Neural crest cell (in vitro differentiated cells): ENCODE data around the gene PAOX. TPM values are rescaled to one million over a fixed set of nuclear protein-coding genes. Genes with fewer than 3 reads are reported as not detected.

Experiments
- DNase-seq: peaks from one replicate; pipeline ENCODE4 v3.0.0; 2021; ENCODE audit warnings: low read depth, mixed read lengths, low spot score
- H3K27ac Mint-ChIP-seq: one replicate; pipeline ENCODE4 v1.8.0; 2021; ENCODE audit warnings: mild to moderate bottlenecking, mixed read lengths; ENCODE audit not compliant: unreplicated experiment
- H3K27me3 Mint-ChIP-seq: 2 replicates; pipeline ENCODE4 v1.8.0; 2021; ENCODE audit warnings: low read depth, mild to moderate bottlenecking, mixed read lengths
- H3K36me3 Mint-ChIP-seq: 2 replicates; pipeline ENCODE4 v1.8.0; 2021; ENCODE audit warnings: low read depth, mild to moderate bottlenecking, mixed read lengths
- H3K4me1 Mint-ChIP-seq: 2 replicates; pipeline ENCODE4 v1.8.0; 2021; ENCODE audit warnings: mixed read lengths
- H3K4me3 Mint-ChIP-seq: one replicate; pipeline ENCODE4 v1.8.0; 2021; ENCODE audit warnings: mild to moderate bottlenecking, mixed read lengths
- H3K9me3 Mint-ChIP-seq: 2 replicates; pipeline ENCODE4 v1.8.0; 2021; ENCODE audit warnings: mixed read lengths
- total RNA-seq: library from RNA; stranded (reverse); gene quantifications from 2 replicates; pipeline ENCODE4 v1.2.1, GENCODE V29; 2021
- TF ChIP-seq, protein P1 (sequence below): fragments of 200-600 bp; sonication (generic); conservative IDR thresholded peaks from 2 replicates; pipeline ENCODE4 v1.5.0; 2021; ENCODE audit warnings: antibody characterized with exemption, mild to moderate bottlenecking

The PAOX gene
- total RNA-seq, 1 donor from 2014 or later = 9.7 TPM

DNA sequence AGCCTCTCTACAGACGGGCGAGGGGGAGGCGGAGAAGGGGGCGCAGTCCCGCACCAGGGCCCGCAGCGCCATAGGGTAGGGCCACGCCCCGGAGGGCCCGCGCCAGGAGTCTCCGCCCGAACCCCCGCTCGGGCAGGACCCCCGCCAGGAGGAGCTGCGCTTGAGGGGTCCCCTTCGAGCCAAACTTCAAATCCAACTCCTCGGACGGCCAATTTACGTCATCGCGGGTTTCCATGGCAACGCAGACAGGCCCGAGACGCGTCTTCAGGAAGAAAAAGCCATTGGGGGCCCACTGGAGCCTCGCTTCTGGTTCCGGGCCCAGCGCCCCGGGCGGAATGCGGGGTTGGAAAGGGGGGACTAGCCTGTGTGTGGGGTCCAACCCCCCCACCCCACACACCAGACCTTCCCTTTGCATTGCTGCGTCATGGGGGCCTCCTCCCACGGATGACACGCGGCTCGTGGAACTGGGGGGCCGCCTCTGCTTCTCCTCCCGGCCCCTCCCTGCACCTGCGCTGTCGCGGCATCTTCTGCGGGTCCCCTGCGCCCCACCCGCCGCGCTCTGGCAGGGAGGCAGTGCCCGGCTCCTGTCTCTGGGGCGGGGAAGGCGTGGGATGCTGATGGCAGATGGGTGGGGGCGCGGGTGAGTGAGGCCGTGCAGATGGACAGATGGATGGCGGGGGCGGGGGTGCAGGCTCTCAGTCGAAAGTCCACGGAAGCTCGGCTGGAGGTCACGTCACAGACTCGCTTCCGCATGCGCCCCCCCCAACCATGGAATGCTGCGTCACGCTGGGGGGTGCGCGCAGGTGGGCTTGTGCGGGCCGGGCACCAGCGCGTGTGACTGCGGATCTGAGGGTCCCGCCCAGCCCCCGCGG lies 43.6 kb upstream of the PAOX start:
- H3K27me3 Mint-ChIP-seq = peaks cover 48% of the 10 kb centered on the region
- peak; percentile 51 for DNase-seq
- H3K27ac Mint-ChIP-seq = no peak overlapping the region
- H3K4me1 Mint-ChIP-seq = peaks cover 3% of the 10 kb centered on the region
- no peak overlapping the region for H3K4me3 Mint-ChIP-seq
- no peaks in the 10 kb centered on the region for H3K9me3 Mint-ChIP-seq
- H3K36me3 Mint-ChIP-seq = peaks cover 5% of the 10 kb centered on the region
- TF ChIP-seq, protein P1, sequence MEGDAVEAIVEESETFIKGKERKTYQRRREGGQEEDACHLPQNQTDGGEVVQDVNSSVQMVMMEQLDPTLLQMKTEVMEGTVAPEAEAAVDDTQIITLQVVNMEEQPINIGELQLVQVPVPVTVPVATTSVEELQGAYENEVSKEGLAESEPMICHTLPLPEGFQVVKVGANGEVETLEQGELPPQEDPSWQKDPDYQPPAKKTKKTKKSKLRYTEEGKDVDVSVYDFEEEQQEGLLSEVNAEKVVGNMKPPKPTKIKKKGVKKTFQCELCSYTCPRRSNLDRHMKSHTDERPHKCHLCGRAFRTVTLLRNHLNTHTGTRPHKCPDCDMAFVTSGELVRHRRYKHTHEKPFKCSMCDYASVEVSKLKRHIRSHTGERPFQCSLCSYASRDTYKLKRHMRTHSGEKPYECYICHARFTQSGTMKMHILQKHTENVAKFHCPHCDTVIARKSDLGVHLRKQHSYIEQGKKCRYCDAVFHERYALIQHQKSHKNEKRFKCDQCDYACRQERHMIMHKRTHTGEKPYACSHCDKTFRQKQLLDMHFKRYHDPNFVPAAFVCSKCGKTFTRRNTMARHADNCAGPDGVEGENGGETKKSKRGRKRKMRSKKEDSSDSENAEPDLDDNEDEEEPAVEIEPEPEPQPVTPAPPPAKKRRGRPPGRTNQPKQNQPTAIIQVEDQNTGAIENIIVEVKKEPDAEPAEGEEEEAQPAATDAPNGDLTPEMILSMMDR = no peak

DNA sequence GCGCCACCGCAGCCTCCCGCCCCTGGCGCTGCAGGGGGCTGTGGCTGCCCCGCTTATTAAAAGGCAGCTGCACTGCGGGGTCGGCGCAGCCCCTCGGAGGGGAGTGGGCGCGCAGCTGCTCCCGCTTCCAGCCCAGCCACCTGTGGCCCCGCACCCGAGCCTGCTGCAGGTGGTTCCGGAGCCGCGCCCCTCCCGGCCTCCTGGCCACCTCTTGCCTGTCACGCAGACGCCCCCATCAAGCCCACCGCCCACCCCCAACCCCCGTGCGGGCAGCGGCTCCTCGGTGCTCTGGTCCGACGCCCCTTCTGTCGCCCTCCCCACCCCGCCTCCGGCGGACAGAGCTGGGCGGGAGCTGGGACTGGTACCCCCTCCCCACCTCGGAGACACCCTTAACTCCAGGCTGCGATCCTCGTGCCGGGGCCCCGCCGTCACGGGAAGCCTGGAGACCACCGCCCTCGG lies 42.9 kb upstream of the PAOX start:
- peaks cover 5% of the 10 kb centered on the region for H3K36me3 Mint-ChIP-seq
- H3K27me3 Mint-ChIP-seq = peaks cover 45% of the 10 kb centered on the region
- no peak overlapping the region for H3K27ac Mint-ChIP-seq
- H3K4me3 Mint-ChIP-seq = no peak overlapping the region
- TF ChIP-seq, protein P1 = no peak
- H3K4me1 Mint-ChIP-seq = peaks cover 3% of the 10 kb centered on the region
- DNase-seq = no peak
- no peaks in the 10 kb centered on the region for H3K9me3 Mint-ChIP-seq

DNA sequence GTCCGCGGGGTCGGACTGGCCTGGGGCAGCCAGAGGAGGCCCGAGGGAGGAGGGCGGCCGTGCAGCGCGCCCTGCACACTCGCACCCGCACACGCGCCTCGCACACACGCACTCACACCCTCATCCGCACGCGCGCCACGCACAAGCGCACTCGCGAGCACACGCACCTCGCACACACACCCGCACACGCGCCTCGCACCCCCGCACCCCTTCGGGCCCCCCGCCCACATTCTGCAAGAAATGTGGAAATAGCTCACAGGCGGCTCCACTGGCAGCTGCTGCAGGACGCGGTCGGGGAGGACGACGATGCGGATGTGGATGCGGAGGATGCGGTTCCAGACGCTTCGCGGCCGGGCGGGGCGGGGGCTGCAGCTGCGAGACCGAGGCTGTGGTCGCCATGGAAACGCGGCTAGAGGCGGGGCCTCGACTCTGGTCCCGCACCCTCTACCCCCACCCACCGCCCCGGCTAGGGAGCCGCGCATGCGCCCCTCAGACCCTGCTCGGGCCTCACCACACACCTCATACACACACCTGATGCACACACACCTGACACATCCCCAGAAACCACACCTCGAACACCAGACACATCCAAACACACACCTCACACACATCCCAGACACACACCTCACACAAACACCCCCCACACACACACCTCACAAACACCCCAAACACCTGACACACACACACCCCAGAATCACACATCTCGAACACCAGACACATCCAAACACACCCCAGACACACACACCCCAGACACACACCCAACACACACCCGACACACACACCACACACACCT lies 42.3 kb upstream of the PAOX start, which contains the start of gene CALY:
Gene CALY (minus strand): TSS at position 320 of the 793 bp plus-strand sequence. CDS start 7,907 bp downstream, outside the sequence.
- H3K36me3 Mint-ChIP-seq = peaks cover 5% of the 10 kb centered on the region
- no peak within 1 kb of the TSS for H3K4me3 Mint-ChIP-seq
- no peak within 1 kb of the TSS for H3K27ac Mint-ChIP-seq
- H3K27me3 Mint-ChIP-seq = peaks cover 45% of the 10 kb centered on the region
- TF ChIP-seq, protein P1 = no peak
- H3K9me3 Mint-ChIP-seq = peaks cover 3% of the 10 kb centered on the region
- DNase-seq = peak; percentile 28
- H3K4me1 Mint-ChIP-seq = peaks cover 3% of the 10 kb centered on the region

DNA sequence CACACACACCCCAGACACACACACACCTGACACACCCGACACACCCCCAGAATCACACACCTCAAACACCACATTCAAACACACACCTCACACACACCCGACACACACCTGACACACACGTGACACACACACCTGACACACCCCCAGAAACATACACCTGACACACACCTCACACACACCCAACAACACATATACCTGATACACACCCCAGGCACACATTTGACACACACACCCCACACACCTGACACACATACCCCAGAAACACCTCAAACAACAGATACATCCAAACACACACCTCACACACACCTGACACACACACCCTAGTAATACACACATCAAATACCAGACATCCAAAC lies 41.7 kb upstream of the PAOX start:
- peaks cover 43% of the 10 kb centered on the region for H3K27me3 Mint-ChIP-seq
- H3K4me1 Mint-ChIP-seq = peaks cover 3% of the 10 kb centered on the region
- no peak overlapping the region for H3K4me3 Mint-ChIP-seq
- H3K9me3 Mint-ChIP-seq = peaks cover 6% of the 10 kb centered on the region
- no peak for DNase-seq
- TF ChIP-seq, protein P1 = no peak
- H3K27ac Mint-ChIP-seq = no peak overlapping the region
- peaks cover 4% of the 10 kb centered on the region for H3K36me3 Mint-ChIP-seq
